Activated CD8-positive, alpha-beta memory T cell treated with anti-CD3 and anti-CD28 coated beads, Interleukin-2, amount 10 ng/mL, durations not matched to agents 7 days and 5 days (primary cell): ENCODE measurements around the gene UNC119. TPM values are rescaled to one million over a fixed set of nuclear protein-coding genes. Genes with fewer than 3 reads are reported as not detected.

ENCODE experiments used
- ATAC-seq: fragments of 150-1000 bp; cut with Tn5 transposase; one replicate; pipeline ENCODE4 v1.10.0; 2021; ENCODE audit warnings: moderate library complexity
- CTCF ChIA-PET: fragments of 350-600 bp; sonication (Branson Sonifier 250); formaldehyde crosslinking; loops from one replicate; lab custom pipeline; 2021; ENCODE audit warnings: antibody characterized with exemption; lab: Charles Lee
- DNase-seq: peaks from one replicate; pipeline ENCODE4 v3.0.0-alpha.2; 2020
- H3K27ac Mint-ChIP-seq: one replicate; pipeline ENCODE4 v1.8.0; 2021; ENCODE audit warnings: mild to moderate bottlenecking, mixed read lengths
- H3K27me3 Mint-ChIP-seq: one replicate; pipeline ENCODE4 v1.8.0; 2021; ENCODE audit warnings: mixed read lengths
- H3K36me3 Mint-ChIP-seq: one replicate; pipeline ENCODE4 v1.8.0; 2021; ENCODE audit warnings: mild to moderate bottlenecking, mixed read lengths
- H3K4me1 Mint-ChIP-seq: one replicate; pipeline ENCODE4 v1.8.0; 2021; ENCODE audit warnings: mixed read lengths
- H3K4me3 Mint-ChIP-seq: one replicate; pipeline ENCODE4 v1.8.0; 2021; ENCODE audit warnings: mild to moderate bottlenecking, moderate library complexity, mixed read lengths
- H3K9me3 Mint-ChIP-seq: one replicate; pipeline ENCODE4 v1.8.0; 2022; ENCODE audit warnings: low read depth, mixed read lengths
- total RNA-seq, 2 experiments: library from RNA; stranded (reverse); gene quantifications; one replicate each; pipeline ENCODE4 v1.2.3, GENCODE V29; 2021

The UNC119 gene
- total RNA-seq, 2 experiments from 2014 or later, result 41.2 to 59.0 TPM

DNA sequence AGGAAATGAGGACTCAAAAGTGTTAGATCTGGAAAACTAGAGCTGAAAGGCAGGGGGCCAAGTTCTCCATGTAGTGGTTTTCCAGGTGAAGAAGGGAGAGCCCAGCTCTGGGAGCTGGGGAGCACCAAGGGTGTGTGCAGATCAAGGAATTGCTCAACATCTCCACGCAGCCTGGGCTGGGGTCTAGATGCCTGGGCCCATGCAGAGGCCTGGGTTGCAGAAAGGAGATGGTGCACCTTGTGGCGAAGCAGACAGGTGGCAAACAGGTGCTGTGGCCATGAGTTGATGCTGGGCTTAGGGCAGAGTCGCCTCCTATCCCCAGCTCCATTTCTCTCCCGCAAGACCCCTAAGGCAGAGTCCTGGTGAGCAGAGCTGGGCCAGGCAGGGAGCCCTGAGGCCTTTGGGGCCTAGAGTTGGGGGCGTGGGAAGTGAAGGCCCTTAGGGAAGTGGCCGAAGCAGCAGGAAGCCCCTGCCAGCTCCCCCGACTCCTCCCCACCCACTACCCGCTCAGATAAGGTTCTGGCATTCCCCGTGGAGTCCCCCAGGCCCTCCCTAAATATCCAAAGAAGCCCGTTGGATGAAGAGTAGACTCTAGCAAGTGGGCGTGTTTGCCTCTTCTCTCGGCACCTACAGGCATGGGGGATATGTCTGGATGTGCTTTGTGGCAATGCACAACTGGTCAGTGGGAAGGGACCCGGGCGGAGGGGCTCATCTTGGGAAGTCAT, 45.5 kb downstream of the UNC119 start:
- Mint-ChIP-seq H3K9me3 (no peaks in the 10 kb centered on the region), H3K27ac (no peak overlapping the region), H3K36me3 (no peaks in the 10 kb centered on the region), H3K4me3 (no peak overlapping the region), H3K4me1 (no peaks in the 10 kb centered on the region), H3K27me3 (peaks cover 33% of the 10 kb centered on the region)
- ATAC-seq, result no peak
- CTCF ChIA-PET, result no interaction called here
- DNase-seq, result no peak

DNA sequence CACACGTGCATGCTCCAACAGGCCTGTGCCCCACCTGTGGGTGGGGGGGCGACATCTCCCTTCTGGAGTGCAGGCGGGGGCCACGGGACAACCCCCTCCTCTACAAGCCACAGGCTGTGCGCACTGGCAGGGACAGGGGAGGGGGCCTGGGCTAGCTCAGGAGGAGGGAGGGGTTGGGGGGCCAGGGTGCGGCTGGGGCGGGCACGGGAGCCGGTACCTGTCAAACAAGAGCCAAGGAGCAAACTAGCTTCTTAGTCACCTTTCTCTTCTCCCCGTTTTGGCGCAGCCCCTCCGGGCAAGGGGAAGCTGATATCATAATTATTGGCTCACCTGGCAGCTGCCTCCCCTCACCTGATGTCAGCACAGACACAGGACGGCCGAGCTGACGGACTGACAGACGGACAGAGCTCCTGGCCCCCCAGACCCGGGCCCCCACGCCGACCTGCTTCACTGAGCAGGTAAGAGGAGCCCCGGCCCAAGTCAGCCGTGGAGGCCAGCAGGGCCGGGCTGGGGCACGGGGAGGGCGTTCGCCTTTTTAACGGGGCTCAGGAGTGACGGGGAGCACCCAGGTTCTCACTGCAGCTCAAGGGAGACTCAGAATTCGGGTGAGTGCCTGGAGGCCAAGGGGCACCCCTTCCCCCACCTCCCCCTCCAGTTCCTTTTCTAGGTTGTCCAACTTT, 46.3 kb downstream of the UNC119 start, which contains the start of gene FOXN1:
TSS of gene FOXN1 (plus strand) at position 363 of the 680 bp plus-strand sequence. CDS start 17,622 bp downstream, outside the sequence.
- DNase-seq (no peak), ATAC-seq (no peak)
- H3K4me3 Mint-ChIP-seq, result no peak within 1 kb of the TSS
- no peaks in the 10 kb centered on the region for H3K4me1 Mint-ChIP-seq
- no peak within 1 kb of the TSS for H3K27ac Mint-ChIP-seq
- CTCF ChIA-PET, result no interaction called here
- H3K27me3 Mint-ChIP-seq, result peaks cover 29% of the 10 kb centered on the region
- H3K36me3 Mint-ChIP-seq, result no peaks in the 10 kb centered on the region
- H3K9me3 Mint-ChIP-seq, result no peaks in the 10 kb centered on the region

DNA sequence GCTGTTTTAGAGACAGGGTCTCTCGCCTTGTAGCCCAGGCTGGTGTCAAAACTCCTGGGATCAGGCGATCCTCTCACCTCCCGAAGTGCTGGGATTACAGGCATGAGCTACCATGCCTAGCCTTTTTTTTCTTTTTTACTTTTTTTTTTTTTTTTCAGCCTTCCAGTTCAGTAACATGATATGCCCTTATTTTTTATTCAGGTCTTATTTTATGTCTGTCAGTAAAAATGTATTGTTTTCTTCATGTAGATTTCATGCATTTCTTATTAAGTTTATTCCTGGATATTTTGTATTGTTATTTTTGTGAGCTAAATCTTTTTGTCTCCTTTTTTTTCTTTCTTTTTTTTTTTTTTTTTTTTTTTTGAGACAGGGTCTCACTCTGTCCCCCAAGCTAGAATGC, 49.0 kb downstream of the UNC119 start:
- no peak overlapping the region for H3K4me3 Mint-ChIP-seq
- H3K4me1 Mint-ChIP-seq, result no peaks in the 10 kb centered on the region
- no peaks in the 10 kb centered on the region for H3K9me3 Mint-ChIP-seq
- H3K36me3 Mint-ChIP-seq, result no peaks in the 10 kb centered on the region
- CTCF ChIA-PET, result interaction anchor here (0.7 to 2.7 kb wide), 6 partner anchors 9 to 1049 kb away, joined by 3 to 9 read pairs (median 4); no protein-coding TSS in a partner anchor
- no peak overlapping the region for H3K27ac Mint-ChIP-seq
- H3K27me3 Mint-ChIP-seq, result peaks cover 18% of the 10 kb centered on the region
- DNase-seq (no peak), ATAC-seq (no peak)

DNA sequence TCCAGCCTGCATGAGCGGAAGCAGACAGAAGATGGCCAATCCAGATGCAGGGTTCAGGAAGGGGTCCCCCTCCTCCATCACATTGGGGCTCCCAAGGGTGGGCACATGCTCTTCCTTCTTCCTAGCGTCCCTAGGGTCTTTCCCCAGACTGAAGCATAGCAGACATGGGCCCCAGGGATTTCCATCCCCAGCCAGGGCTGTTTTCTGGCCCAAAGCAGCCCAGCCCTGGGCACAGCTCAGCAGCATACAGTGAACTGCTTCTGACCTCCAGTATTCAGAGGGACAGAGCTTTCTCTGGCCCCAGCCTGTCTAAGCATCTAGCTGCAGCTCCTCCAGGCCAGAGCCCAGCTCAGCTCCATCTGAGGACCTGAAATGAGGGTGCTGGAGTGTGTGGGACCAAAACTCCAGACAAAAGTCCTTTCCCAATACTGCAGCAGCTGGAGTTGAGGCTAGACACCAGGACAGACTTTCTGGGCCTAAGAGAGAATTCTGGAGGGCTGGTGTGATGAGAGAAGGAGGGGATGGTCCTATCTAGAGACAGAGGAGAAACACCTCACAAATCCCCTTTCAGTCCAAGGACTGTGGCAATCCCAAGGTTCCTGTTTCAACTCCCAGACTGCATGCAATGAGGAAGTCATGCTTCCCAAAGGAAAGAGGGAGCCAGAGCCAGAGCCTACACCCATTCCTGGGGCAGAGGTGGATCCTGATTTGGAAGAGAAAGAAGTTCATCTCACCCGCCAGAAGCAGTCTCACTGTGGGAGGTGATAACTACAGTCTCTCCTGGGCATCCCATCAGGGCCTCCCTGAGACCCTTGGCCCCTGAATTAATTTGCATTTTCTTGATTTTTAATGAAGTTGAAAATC, 50.8 kb downstream of the UNC119 start:
- Mint-ChIP-seq H3K27ac (no peak overlapping the region), H3K36me3 (no peaks in the 10 kb centered on the region), H3K4me3 (no peak overlapping the region), H3K4me1 (no peaks in the 10 kb centered on the region), H3K27me3 (peaks cover 14% of the 10 kb centered on the region), H3K9me3 (no peaks in the 10 kb centered on the region)
- ATAC-seq (no peak), DNase-seq (no peak)
- CTCF ChIA-PET, result interaction anchor here (0.6 to 0.9 kb wide), 2 partner anchors 34 to 38 kb away, joined by 3 read pairs; no protein-coding TSS in a partner anchor

DNA sequence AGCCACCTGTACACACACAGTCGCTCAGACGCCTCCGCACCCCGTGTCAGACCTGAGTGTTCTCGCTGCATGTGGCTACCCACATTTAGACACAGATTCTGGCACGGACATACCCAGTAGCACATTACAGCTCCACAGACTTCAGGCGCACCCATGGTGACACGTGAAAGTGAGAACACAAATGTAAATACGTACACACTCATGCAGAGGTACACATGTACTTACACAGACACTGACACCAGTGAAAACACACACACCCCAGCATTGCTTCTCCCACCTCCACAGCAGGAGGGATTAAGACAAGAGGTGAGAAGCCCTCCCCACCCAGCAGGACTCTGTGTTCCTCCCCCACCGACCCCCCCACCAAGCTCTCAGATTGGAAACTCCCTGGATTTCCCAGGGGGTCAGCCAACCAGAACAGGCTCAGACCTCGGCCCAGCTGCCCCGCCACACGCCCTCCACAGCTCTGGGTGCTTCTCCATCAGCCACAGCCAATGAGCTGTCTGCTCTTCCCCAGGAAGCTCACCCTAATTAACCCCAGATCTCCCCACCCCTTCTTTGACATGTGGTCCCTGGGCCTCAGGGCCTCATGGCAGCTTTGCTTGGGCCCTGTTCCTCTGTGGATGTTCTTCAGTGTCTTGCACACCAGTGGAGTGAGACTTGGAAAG, 51.6 kb downstream of the UNC119 start:
- no peak overlapping the region for H3K27ac Mint-ChIP-seq
- H3K9me3 Mint-ChIP-seq, result no peaks in the 10 kb centered on the region
- H3K4me1 Mint-ChIP-seq, result no peaks in the 10 kb centered on the region
- DNase-seq, result no peak
- H3K27me3 Mint-ChIP-seq, result peaks cover 14% of the 10 kb centered on the region
- no peak overlapping the region for H3K4me3 Mint-ChIP-seq
- CTCF ChIA-PET, result interaction anchor here (0.6 to 0.9 kb wide), 2 partner anchors 35 to 39 kb away, joined by 3 read pairs; no protein-coding TSS in a partner anchor
- H3K36me3 Mint-ChIP-seq, result no peaks in the 10 kb centered on the region
- ATAC-seq, result no peak

DNA sequence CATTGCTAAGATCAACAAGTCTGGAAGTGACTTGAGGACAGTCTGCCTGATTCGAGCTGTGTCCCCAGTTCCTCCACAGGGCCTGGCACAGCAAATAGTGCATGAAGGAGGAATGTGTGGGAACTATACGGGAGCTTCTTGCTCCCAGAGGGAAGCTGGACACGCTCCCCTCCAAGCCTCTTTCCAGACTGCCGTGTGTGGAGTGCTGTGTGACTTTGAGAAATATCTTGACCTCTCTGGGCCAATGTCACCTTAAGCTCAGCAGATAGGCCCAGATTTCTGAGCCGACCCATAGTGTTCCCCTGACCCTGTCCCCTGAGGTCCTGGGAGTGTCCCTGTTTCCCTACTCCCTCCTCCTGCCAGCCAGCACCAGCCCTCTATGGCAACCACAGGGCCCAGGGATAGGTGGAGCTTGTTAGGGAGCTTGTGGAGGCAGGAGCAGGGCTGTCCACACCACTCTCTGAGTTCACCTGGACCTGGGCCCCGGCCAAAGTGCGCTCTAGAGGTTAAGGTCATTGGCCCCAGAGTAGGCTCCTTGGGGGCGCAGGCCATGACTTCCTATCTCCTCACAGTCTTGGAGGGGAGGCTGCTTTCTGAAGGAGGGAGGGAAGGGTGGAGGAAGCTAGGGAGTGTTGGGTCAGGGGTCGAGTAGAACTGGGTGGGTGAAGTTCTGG, 52.6 kb downstream of the UNC119 start:
- no peak overlapping the region for H3K4me3 Mint-ChIP-seq
- no peak for DNase-seq
- H3K9me3 Mint-ChIP-seq, result no peaks in the 10 kb centered on the region
- no peak overlapping the region for H3K27ac Mint-ChIP-seq
- no peaks in the 10 kb centered on the region for H3K4me1 Mint-ChIP-seq
- H3K27me3 Mint-ChIP-seq, result peaks cover 10% of the 10 kb centered on the region
- H3K36me3 Mint-ChIP-seq, result no peaks in the 10 kb centered on the region
- CTCF ChIA-PET, result interaction anchor here (1.1 to 1.8 kb wide), 3 partner anchors 38 to 49 kb away, joined by 3 to 5 read pairs (median 4); no protein-coding TSS in a partner anchor
- ATAC-seq, result no peak

DNA sequence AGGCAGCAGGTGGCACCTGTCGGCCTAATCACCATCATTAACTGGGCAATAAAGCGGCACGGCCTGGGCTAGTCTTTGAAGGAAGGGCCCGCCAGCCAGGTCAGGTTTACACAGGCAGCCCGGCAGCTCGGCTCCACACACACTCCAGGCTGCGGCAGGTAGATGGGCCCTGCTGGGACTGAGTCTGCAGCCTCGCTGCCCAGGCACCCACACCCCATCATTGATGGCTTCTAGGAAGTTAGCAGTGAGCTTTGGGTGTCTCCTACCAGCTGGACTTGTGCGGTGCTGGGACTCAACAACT, 53.1 kb downstream of the UNC119 start:
- H3K9me3 Mint-ChIP-seq, result no peaks in the 10 kb centered on the region

DNA sequence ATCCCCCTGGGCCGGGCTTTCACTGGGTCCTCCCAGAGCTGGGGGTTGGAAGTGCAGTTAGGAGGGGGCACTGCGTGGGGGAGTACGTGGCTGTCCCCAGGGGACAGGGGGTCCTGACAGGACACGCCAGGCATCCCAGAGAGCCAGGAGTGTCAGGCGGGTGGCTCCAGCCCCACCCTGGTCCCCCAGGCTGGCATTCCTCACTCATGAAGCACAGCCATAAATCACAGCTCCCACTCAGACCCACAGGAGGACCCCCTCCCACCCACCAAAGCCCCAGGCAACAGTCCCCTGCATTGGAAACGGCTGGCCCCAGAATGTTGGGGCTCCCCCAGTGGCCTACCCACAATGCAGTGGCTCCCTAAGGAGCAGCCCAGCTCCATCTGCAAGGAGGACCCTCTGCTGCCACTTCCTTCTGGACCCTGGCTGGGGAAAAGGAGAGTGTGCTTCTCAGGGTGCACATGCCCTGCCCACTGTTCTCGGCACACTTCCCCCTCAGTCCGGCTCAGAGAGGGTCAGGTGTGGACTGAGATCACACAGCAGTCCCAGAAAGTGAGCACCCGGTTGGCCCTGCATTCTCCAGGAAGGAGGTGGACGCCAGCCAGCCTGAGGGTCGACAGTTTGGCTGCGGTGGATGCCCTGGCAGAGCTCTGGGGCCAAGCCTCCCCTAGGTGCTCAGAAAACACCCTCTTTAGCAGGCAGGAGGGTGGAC, 53.6 kb downstream of the UNC119 start:
- ATAC-seq (no peak), DNase-seq (no peak)
- Mint-ChIP-seq H3K27me3 (peaks cover 3% of the 10 kb centered on the region), H3K27ac (no peak overlapping the region), H3K36me3 (no peaks in the 10 kb centered on the region), H3K4me1 (no peaks in the 10 kb centered on the region), H3K4me3 (no peak overlapping the region), H3K9me3 (no peaks in the 10 kb centered on the region)
- CTCF ChIA-PET, result interaction anchor here (1.4 to 1.8 kb wide), 2 partner anchors 39 to 41 kb away, joined by 3 to 5 read pairs; no protein-coding TSS in a partner anchor

More for the DNA sequence above, 53.1 kb downstream of the UNC119 start:
- CTCF ChIA-PET, result interaction anchor here (1.1 to 1.8 kb wide), 3 partner anchors 38 to 49 kb away, joined by 3 to 5 read pairs (median 4); no protein-coding TSS in a partner anchor
- ATAC-seq (no peak), DNase-seq (no peak)
- no peaks in the 10 kb centered on the region for H3K4me1 Mint-ChIP-seq
- H3K36me3 Mint-ChIP-seq, result no peaks in the 10 kb centered on the region
- H3K4me3 Mint-ChIP-seq, result no peak overlapping the region
- H3K27me3 Mint-ChIP-seq, result peaks cover 8% of the 10 kb centered on the region
- no peak overlapping the region for H3K27ac Mint-ChIP-seq

DNA sequence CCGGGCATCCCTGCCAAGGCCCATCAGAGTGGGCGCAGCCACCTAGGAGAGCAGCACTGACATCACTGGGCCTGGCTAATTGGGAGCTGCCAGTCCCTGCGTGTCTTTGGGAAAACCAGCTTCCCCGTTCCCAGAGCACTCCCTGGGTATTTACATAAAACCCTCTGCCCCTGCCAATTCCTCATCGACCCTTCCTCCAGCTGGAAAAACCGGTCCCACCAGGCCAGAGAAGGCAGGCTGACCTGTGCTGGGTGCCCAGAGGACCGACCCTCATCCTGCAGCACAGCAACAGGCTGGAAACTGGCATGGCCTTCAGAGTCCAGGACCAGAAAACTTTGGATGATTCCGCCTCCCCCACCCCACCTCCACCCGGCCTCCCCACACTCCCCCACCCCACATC, 54.5 kb downstream of the UNC119 start:
- DNase-seq (no peak), ATAC-seq (no peak)
- H3K27ac Mint-ChIP-seq, result no peak overlapping the region
- H3K27me3 Mint-ChIP-seq, result peaks cover 3% of the 10 kb centered on the region
- H3K4me3 Mint-ChIP-seq, result no peak overlapping the region
- CTCF ChIA-PET, result interaction anchor here (1.1 kb wide), 1 partner anchor 51 kb away, joined by 3 read pairs; no protein-coding TSS in a partner anchor
- H3K9me3 Mint-ChIP-seq, result no peaks in the 10 kb centered on the region
- no peaks in the 10 kb centered on the region for H3K36me3 Mint-ChIP-seq
- H3K4me1 Mint-ChIP-seq, result no peaks in the 10 kb centered on the region
